Measurements from ENCODE around the gene PEX11A. TPM values are rescaled to one million over a fixed set of nuclear protein-coding genes. Genes with fewer than 3 reads are reported as not detected.

The PEX11A gene
- total and polyA plus RNA-seq, 2 donors (not counting 3 experiments of a cell fraction or from before 2014, with no cell fraction given): 3.2 to 4.4 TPM

DNA sequence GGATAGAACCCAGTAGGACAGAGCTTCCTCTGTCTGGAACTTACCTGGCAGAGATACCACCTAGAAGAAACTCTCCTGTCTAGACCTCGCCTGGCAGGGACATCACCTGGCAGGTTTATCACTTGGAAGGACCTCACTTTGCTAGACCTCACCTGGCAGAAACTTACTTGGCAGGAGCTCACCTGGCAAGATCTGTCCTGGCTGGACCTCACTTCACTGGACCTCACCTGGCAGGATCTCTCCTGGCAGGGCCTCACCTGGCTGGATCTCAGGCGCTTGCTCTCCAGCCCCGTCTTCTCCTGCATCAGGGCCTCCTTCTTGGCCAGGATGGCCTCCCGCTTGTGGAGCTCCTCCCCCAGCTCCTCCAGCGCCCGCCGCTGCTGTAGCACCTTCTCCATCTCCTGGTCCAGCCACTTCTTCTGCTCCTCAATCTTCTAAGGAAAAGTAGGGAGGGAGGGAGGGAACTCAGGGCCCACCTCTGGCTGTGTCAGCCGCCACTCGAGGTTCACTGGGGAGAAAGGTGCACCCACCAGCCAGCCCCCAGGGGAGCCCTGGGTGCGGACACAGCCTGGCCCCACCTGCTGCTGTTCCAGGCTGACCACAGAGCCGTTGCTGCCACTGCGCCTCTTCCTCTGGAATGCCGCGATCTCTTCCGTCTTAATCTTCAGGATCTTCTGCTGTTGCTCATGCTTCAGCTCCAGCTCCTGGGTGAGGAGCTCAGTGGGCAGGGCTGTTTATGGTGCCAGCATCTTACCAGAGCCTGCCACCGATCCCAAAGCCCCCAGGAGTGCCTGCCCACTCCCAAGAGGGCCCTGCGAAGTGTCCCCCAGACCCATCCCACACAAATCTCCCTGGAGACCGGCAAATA is 57.8 kb downstream of the PEX11A start:
- Histone ChIP-seq H3K9ac (replicated peaks; ENCODE audit: extremely low read depth, insufficient read depth, low read length) (no peak overlapping the region), H3K4me1 (ENCODE audit: control insufficient read depth, extremely low read depth, insufficient read depth, low read length) (no peaks in the 10 kb centered on the region), H3K9me1 (replicated peaks; ENCODE audit: control insufficient read depth, extremely low read depth, insufficient read depth, low read length) (no peaks in the 10 kb centered on the region), H3K27ac (ENCODE audit: insufficient read depth, low read depth, low read length) (no peak overlapping the region), H3K27me3 (ENCODE audit: control insufficient read depth in 2 of 2, insufficient read depth in 2 of 2, low read length in 2 of 2) (no peaks in the 10 kb centered on the region), H3K4me2 (ENCODE audit: insufficient read depth, low read length) (no peak overlapping the region), H2AFZ (ENCODE audit: low read depth, low read length) (no peak overlapping the region), H3K4me3 (replicated peaks in 1 of 3; ENCODE audit: insufficient read depth in 1 of 3, low read depth in 1 of 3, low read length in 3 of 3) (no peak overlapping the region), H3K79me2 (ENCODE audit: control insufficient read depth, insufficient read depth, low read length) (no peaks in the 10 kb centered on the region), H3K36me3 (ENCODE audit: control insufficient read depth in 2 of 2, extremely low read depth in 1 of 2, insufficient read depth in 2 of 2, low read length in 2 of 2) (peaks cover 1 to 42% of the 10 kb centered on the region in 2 experiments), H4K20me1 (replicated peaks; ENCODE audit: control insufficient read depth, extremely low read depth, insufficient read depth, low read length) (no peaks in the 10 kb centered on the region), H3K9me3 (replicated peaks; ENCODE audit: control insufficient read depth, insufficient read depth, low read length) (no peaks in the 10 kb centered on the region)
- ChIA-PET POLR2A (no interaction called here), CTCF (interaction anchor here (0.8 kb wide), 1 partner anchor 14 kb away, joined by 3 read pairs; no protein-coding TSS in a partner anchor)
- DNase-seq (ENCODE audit: low read depth, low spot score) (no peak), FAIRE-seq (no peak)
- intact Hi-C loops (cut with micrococcal nuclease): no loop called here
- TF ChIP-seq, protein P1, sequence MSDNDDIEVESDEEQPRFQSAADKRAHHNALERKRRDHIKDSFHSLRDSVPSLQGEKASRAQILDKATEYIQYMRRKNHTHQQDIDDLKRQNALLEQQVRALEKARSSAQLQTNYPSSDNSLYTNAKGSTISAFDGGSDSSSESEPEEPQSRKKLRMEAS (IDR thresholded peaks at IDR 0.05; ENCODE audit: insufficient read depth, insufficient read length): no peak
- TF ChIP-seq POLR2A (IDR thresholded peaks at IDR 0.05; ENCODE audit: low read depth, low read length) (no peak), JUN (IDR thresholded peaks at IDR 0.05; ENCODE audit: borderline replicate concordance, insufficient read depth, insufficient read length, low read depth) (no peak), POLR2AphosphoS5 (IDR thresholded peaks at IDR 0.05; ENCODE audit: insufficient read depth, low read depth, low read length) (no peak), GATA2 (IDR thresholded peaks at IDR 0.05; ENCODE audit: insufficient read depth, insufficient read length, low read depth, low read length) (no peak), EZH2 (IDR thresholded peaks at IDR 0.05; ENCODE audit: borderline replicate concordance, low read depth, low read length, severe bottlenecking) (no peak), FOS (IDR thresholded peaks at IDR 0.05; ENCODE audit: borderline replicate concordance, insufficient read depth, low read length) (no peak), MYC (IDR thresholded peaks at IDR 0.05; ENCODE audit: low read depth, low read length) (no peak)
- TF ChIP-seq, protein P2, sequence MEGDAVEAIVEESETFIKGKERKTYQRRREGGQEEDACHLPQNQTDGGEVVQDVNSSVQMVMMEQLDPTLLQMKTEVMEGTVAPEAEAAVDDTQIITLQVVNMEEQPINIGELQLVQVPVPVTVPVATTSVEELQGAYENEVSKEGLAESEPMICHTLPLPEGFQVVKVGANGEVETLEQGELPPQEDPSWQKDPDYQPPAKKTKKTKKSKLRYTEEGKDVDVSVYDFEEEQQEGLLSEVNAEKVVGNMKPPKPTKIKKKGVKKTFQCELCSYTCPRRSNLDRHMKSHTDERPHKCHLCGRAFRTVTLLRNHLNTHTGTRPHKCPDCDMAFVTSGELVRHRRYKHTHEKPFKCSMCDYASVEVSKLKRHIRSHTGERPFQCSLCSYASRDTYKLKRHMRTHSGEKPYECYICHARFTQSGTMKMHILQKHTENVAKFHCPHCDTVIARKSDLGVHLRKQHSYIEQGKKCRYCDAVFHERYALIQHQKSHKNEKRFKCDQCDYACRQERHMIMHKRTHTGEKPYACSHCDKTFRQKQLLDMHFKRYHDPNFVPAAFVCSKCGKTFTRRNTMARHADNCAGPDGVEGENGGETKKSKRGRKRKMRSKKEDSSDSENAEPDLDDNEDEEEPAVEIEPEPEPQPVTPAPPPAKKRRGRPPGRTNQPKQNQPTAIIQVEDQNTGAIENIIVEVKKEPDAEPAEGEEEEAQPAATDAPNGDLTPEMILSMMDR (IDR thresholded peaks at IDR 0.05; ENCODE audit: extremely low read depth in 1 of 2, insufficient read depth in 1 of 2, low read depth in 1 of 2, low read length in 2 of 2): no peak
- BruUV-seq (replicated peaks): no TSS peak
- dilution Hi-C loops (cut with MboI; ENCODE audit: extremely low pct_ligation_motif_present, low sequenced_read_pairs): no loop called here
